Measurements from ENCODE around the gene CRTAC1.
A peak's percentile ranks its signal among the peaks of the same experiment; 100 is the strongest.

The CRTAC1 gene

DNA sequence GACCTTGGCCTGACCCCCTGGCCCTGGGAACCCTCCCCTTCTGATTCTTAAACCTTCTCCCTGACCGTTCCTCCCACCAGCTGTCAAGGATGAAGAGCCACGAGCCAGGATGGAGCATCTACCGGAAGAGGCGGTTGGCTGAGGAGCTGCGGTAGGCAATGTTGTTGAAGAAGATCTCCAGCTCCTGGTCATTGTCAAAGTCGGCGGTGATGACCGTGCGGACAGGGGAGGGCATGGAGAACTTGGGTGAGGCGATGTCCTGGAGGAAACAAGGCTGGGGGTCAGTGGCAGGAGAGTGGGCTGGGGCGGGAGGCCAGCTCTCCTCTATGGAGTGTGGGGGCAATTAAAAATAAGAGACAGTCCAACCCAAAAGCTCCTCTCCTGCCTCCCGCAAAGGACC, 129.0 kb downstream of the CRTAC1 start:
- Mint-ChIP-seq H3K27me3 (peaks cover 25% of the 10 kb centered on the region), H3K9me3 (no peaks in the 10 kb centered on the region), H3K27ac (no peak overlapping the region), H3K4me3 (no peak overlapping the region), H3K4me1 (no peaks in the 10 kb centered on the region), H3K36me3 (no peaks in the 10 kb centered on the region)
- CTCF ChIA-PET = interaction anchor here (1.2 to 2.3 kb wide), 3 partner anchors 13 to 140 kb away, joined by 3 to 9 read pairs (median 3); no protein-coding TSS in a partner anchor
- no peak for DNase-seq

DNA sequence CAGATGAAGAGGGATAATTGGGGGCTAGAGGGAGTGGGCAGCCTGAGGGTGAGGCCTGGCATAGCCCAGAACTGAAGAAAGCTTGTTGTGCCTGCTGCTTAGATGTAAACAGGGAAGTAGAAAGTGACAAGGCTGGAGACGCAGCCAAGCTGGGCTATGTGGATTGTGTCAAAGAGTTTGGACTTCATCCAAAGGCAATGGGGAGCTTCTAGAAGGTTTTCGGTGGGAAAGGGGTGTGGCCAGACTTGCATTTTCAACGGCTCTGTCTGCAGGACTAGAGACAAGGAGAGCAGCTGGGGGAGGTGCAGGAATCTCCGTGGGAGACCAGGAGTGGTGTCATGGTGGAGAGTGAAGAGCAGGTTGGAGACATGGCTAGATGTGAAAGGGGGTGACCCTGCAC, 132.0 kb downstream of the CRTAC1 start:
- H3K4me1 Mint-ChIP-seq = no peaks in the 10 kb centered on the region
- H3K36me3 Mint-ChIP-seq = no peaks in the 10 kb centered on the region
- H3K27ac Mint-ChIP-seq = no peak overlapping the region
- peaks cover 21% of the 10 kb centered on the region for H3K27me3 Mint-ChIP-seq
- H3K4me3 Mint-ChIP-seq = no peak overlapping the region
- no peak for DNase-seq
- H3K9me3 Mint-ChIP-seq = no peaks in the 10 kb centered on the region
- CTCF ChIA-PET = interaction anchor here (1.6 kb wide), 1 partner anchor 147 kb away, joined by 3 read pairs; no protein-coding TSS in a partner anchor

DNA sequence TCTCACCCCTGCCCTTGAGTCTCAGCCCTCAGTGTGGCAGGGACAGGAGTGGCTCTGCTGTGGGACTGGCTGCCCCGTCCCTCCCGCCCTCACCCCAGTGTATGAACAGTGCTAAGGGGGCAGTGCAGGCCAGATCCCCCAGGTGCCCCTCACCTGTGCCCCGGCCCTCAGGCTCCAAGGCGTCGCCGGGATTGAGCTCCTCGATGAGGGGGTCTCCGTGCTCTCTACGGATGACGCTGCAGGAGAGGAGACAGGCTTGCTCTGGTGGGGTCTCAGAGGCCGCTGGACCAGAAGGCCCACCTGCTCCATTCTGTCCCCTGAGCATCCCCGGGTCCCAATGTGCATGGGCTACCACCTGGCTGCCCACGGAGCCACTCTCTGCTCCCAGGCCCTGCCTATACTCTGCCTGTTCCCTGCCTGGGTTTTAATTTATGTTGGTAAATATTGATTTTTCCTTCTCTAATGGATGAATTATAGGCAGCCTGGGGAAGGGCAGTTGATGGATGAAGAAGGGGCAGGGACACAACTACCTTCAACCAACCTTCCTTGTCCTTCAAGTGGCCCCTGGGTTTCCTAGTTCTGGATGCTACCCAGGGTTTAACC, 133.6 kb downstream of the CRTAC1 start:
- H3K27me3 Mint-ChIP-seq = peaks cover 22% of the 10 kb centered on the region
- CTCF ChIA-PET = no interaction called here
- H3K27ac Mint-ChIP-seq = no peak overlapping the region
- DNase-seq = no peak
- H3K36me3 Mint-ChIP-seq = no peaks in the 10 kb centered on the region
- no peaks in the 10 kb centered on the region for H3K9me3 Mint-ChIP-seq
- no peak overlapping the region for H3K4me3 Mint-ChIP-seq
- no peaks in the 10 kb centered on the region for H3K4me1 Mint-ChIP-seq

DNA sequence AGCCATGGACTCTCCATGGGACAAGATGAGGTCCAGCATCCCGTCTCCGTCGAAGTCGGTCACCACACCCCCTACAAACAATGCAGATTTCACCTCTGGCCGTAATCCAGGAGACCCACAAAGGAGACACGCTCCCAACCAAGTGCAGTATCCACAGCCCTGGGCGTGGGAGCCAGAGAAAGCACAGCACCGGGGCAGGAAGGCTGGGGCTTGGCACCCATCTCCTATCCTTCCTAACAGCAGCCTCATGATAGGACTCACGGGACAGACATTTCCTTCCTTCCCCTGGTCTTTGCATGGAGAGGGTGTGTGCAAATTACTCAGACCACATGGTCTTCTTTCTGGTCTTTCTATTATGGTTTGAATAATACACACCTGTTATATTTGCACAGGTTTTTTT, 134.5 kb downstream of the CRTAC1 start:
- Mint-ChIP-seq H3K36me3 (no peaks in the 10 kb centered on the region), H3K27me3 (peaks cover 25% of the 10 kb centered on the region), H3K9me3 (no peaks in the 10 kb centered on the region), H3K4me1 (no peaks in the 10 kb centered on the region), H3K4me3 (no peak overlapping the region), H3K27ac (no peak overlapping the region)
- CTCF ChIA-PET = no interaction called here
- no peak for DNase-seq

DNA sequence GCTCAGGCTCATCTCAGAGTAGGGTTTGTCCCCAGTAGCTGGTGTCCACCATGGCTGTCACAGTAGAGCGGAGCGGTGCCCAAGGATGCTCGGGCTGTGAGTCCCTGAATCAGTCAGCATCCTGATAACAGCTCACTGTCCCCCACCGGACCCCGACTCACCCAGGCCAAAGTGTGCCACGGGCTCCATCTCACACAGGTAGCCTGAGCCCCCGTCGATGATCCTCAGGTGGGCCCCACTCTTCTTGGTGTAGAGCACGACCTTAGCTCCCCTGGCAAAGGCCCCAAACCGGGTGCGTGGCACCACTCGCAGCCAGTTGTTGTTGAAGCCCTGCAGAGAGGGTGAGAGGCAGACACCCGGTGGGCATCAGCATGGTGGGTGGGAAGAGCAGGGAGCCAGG, 135.3 kb downstream of the CRTAC1 start:
- DNase-seq = no peak
- H3K9me3 Mint-ChIP-seq = no peaks in the 10 kb centered on the region
- H3K27ac Mint-ChIP-seq = no peak overlapping the region
- no peaks in the 10 kb centered on the region for H3K4me1 Mint-ChIP-seq
- H3K36me3 Mint-ChIP-seq = no peaks in the 10 kb centered on the region
- CTCF ChIA-PET = no interaction called here
- H3K27me3 Mint-ChIP-seq = peaks cover 31% of the 10 kb centered on the region
- no peak overlapping the region for H3K4me3 Mint-ChIP-seq

DNA sequence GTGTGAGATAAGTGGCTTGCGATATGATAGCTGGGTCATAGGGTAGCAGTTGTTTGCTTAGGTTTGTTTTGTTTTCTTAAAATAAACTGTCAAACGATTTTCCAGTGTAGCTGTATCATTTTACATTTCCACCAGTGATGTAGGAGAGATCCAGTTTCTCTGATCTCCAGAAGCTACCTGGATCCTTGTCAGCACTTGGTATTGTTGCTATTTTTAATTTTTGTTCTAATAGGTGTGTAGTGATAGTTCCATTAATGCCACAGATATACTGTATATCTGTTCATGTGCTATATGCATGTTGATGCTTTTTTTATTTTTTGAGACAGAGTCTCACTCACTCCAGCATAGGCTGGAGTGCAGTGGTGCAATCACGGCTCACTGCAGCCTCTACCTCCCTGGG, 136.3 kb downstream of the CRTAC1 start:
- no peak for DNase-seq
- Mint-ChIP-seq H3K4me3 (no peak overlapping the region), H3K9me3 (no peaks in the 10 kb centered on the region), H3K4me1 (no peaks in the 10 kb centered on the region), H3K27me3 (peaks cover 29% of the 10 kb centered on the region), H3K36me3 (no peaks in the 10 kb centered on the region), H3K27ac (no peak overlapping the region)
- CTCF ChIA-PET = interaction anchor here (1.1 kb wide), 1 partner anchor 21 kb away, joined by 5 read pairs; no protein-coding TSS in a partner anchor

DNA sequence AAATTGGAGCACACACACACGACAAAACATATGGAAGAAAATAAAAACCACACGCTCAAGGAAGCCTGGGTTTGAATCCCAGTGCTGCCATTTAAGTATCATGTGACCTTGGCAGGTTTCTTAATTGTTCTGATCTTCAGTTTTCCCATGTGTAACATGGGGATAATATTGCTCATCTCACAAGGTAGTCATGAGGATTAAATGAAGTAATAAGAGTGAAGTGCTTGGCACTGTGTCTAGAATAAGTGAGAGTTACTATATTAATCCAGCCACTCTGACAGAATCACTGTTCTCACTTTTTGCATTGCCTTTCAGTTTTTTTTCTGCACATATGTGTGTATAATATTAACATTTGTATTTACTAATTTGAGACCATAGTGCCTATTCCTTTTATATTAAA, 137.5 kb downstream of the CRTAC1 start:
- H3K4me3 Mint-ChIP-seq = no peak overlapping the region
- H3K27me3 Mint-ChIP-seq = peaks cover 33% of the 10 kb centered on the region
- no peaks in the 10 kb centered on the region for H3K36me3 Mint-ChIP-seq
- H3K27ac Mint-ChIP-seq = no peak overlapping the region
- DNase-seq = no peak
- H3K4me1 Mint-ChIP-seq = no peaks in the 10 kb centered on the region
- CTCF ChIA-PET = interaction anchor here (0.5 kb wide), 1 partner anchor 218 kb away, joined by 3 read pairs; no protein-coding TSS in a partner anchor
- H3K9me3 Mint-ChIP-seq = no peaks in the 10 kb centered on the region

DNA sequence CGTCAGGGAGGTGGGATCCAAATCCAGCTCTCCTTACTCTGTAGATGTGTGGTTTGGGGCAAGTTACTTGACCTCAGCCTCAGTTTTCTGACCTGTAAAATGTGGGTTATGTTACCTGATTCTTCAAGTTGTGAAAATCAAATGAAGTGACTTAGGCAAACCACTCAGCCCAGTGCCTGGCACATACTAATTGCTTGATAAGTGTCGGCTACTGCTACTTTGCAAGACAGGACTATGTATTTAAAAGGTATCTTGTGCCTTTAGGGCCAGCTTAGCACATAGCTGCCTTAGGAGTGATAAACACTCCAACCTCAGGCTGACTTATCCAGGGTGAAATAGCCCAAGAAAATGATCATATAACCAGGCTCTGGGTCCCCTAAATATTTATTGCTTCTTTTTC, 137.9 kb downstream of the CRTAC1 start:
- Mint-ChIP-seq H3K36me3 (no peaks in the 10 kb centered on the region), H3K27ac (no peak overlapping the region), H3K27me3 (peaks cover 36% of the 10 kb centered on the region), H3K4me1 (no peaks in the 10 kb centered on the region), H3K4me3 (no peak overlapping the region), H3K9me3 (no peaks in the 10 kb centered on the region)
- CTCF ChIA-PET = interaction anchor here (0.5 kb wide), 1 partner anchor 218 kb away, joined by 3 read pairs; no protein-coding TSS in a partner anchor
- no peak for DNase-seq

DNA sequence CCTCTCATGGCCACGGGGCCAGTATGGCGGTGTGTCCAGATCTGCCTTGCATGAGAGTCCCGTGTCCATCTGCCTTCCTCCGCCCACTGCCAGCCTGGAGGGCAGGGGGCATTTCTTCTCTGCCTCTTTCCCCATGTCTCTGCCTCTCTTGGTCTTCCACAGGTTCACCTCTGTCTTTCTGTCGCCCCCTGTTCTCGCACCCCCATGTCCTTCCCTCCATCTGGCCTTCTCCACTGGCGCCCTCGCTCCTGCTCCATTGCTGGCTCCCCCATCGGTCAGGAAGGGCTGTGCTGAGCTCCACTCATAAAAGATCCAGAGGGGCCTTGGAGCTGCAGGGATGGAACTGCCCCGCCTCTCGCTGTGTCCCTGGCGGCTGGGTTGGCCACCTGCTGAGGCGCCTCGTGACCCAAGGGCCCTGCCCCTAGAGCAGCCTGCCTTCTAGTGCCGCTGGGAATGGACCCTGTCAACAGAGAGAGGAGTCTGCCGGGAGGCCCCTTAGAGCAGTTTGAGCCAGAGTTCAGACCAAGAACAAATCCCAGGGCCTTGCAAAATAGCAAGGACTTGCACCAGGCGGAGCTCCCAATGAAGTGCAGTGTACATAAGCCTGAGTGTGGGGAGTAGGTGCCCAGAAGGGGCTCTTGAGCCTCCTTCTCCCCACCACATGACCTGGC, 138.8 kb downstream of the CRTAC1 start:
- Mint-ChIP-seq H3K4me1 (no peaks in the 10 kb centered on the region), H3K27ac (peak overlapping the region; percentile 51), H3K27me3 (peaks cover 36% of the 10 kb centered on the region), H3K9me3 (no peaks in the 10 kb centered on the region), H3K36me3 (no peaks in the 10 kb centered on the region), H3K4me3 (no peak overlapping the region)
- CTCF ChIA-PET = interaction anchor here (0.6 kb wide), 1 partner anchor 132 kb away, joined by 3 read pairs; no protein-coding TSS in a partner anchor
- DNase-seq = no peak

DNA sequence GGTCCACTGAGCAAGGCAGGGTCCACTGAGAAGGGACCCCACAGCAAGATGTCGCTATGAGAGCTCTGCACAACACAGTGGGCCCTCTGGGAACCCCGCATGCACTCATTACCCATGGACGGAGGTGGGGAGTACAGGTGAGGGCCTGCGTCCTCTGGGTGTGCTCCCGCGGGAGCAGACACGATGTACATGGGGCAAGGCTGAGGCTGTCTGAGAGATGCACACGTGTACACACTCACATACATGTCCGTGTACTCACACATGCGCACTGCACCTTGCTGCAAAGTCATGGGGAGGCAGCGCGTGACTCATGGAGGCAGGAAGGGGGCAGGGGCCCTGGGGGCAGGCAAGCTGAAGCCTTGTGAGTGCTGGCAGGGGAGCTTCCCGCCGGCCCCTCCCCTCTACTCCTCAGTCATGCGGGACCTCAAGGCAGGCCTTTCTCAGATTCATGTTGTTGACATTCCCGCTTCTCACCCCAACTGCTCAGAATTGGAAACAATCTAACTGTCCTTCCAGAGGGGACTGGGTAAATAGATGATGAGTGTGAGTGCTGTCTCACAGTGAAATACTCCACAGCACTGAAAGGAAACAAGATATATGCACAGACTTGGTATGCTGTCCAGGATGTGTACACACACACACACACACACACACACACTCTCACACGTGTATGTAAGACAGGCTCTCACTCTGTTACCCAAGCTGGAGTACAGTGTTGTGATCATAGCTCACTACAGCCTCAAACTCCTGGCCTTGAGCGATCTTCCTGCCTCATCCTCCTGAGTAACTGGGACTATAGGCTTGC, 140.8 kb downstream of the CRTAC1 start:
- Mint-ChIP-seq H3K4me1 (no peaks in the 10 kb centered on the region), H3K36me3 (no peaks in the 10 kb centered on the region), H3K27me3 (peaks cover 28% of the 10 kb centered on the region), H3K27ac (no peak overlapping the region), H3K9me3 (no peaks in the 10 kb centered on the region), H3K4me3 (no peak overlapping the region)
- CTCF ChIA-PET = interaction anchor here (0.7 to 0.9 kb wide), 3 partner anchors 13 to 188 kb away, joined by 3 to 4 read pairs (median 3); no protein-coding TSS in a partner anchor
- DNase-seq = no peak

DNA sequence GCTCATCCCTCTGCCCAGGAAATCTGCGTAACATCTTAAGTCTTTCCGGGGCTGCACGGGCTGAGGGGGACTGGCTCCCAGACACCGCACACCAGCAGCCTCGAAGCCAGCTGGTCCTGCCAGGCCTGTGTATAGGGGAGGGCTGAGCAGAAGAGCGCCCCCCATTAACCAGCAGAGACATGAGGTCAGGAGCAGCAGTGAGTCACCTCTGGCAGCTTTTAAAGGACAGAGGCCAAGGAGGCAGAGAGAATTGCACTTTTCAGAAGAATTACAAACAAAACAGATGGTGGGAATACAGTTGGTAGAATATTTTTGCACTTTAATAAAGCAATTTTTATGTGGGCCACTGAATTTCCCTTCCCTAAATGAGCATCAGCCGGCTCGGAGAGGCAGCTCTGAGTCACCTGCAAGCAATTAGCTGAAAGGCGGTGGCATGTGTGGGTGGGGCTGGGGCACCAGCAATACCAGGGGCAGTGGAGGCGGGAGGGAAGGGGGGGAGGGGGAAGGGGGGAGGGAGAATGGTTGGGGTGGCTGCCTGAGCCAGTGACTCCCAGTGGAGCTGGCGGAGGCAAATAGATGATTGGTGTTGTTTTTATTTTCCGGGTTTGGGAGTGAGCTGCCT, 141.7 kb downstream of the CRTAC1 start:
- no peaks in the 10 kb centered on the region for H3K4me1 Mint-ChIP-seq

DNA sequence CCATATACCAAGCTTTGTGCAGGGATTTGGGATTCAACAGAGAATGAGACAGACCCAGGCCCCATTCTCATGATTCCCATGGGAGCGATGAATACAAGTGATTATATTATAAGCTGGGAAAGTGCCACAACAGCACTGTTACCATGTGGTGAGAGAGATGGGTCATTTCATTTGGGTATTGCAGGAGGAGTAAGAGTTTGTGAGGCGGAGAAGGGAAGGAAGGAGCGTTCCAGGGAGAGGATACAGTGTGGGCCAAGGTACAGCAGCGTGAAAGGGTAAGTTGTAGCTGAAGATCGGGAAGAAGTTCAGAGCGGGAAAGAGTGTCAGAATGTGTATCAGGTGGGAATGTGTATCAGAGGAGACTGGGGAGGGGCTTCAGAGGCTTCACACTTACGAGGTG, 142.3 kb downstream of the CRTAC1 start:
- Mint-ChIP-seq H3K9me3 (no peaks in the 10 kb centered on the region), H3K36me3 (no peaks in the 10 kb centered on the region), H3K27ac (no peak overlapping the region), H3K27me3 (peaks cover 33% of the 10 kb centered on the region), H3K4me3 (no peak overlapping the region), H3K4me1 (no peaks in the 10 kb centered on the region)
- CTCF ChIA-PET = no interaction called here
- no peak for DNase-seq

More for the DNA sequence above, 141.7 kb downstream of the CRTAC1 start:
- CTCF ChIA-PET = interaction anchor here (0.7 kb wide), 1 partner anchor 12 kb away, joined by 3 read pairs; no protein-coding TSS in a partner anchor
- DNase-seq = no peak
- H3K27ac Mint-ChIP-seq = no peak overlapping the region
- no peak overlapping the region for H3K4me3 Mint-ChIP-seq
- H3K9me3 Mint-ChIP-seq = no peaks in the 10 kb centered on the region
- H3K27me3 Mint-ChIP-seq = peaks cover 33% of the 10 kb centered on the region
- no peaks in the 10 kb centered on the region for H3K36me3 Mint-ChIP-seq

DNA sequence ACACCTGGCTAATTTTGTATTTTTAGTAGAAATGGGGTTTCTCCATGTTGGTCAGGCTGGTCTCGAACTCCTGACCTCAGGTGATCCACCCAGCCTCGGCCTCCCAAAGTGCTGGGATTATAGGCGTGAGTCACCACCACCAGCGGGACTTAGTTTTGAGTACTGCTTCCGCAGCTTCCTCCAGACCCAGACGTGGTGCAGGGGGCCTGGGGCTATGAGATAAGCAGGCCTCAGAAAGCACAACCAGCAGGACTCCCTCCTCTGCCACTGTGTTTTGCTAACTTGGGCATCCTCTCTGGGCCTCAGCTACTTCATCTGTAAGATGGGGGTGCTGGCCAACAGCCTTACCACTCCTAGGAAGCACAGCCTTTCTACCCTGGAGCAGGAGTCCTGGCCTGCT, 143.0 kb downstream of the CRTAC1 start:
- Mint-ChIP-seq H3K36me3 (no peaks in the 10 kb centered on the region), H3K27me3 (peaks cover 41% of the 10 kb centered on the region), H3K4me3 (no peak overlapping the region), H3K4me1 (no peaks in the 10 kb centered on the region), H3K27ac (no peak overlapping the region), H3K9me3 (no peaks in the 10 kb centered on the region)
- CTCF ChIA-PET = no interaction called here
- DNase-seq = no peak

DNA sequence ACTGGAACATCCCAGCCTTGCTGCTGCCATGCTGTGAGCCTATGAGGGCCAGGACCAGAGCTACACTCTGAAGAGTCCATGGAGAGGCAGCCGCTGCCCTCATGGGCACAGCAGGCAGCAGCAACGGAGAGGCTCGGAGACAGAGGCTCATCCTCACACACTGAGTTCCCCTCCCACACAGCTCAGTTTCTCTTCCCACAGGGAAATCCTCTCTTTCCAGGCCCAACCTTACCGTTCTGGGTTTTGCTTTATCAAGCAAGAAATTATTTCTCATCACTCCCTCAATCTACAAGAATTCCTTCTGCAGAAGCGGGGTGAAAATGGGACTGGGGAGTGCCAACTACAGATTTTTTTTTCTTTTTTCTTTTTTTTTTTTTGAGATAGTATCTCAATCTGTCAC, 144.1 kb downstream of the CRTAC1 start:
- Mint-ChIP-seq H3K4me1 (no peaks in the 10 kb centered on the region), H3K4me3 (no peak overlapping the region), H3K27ac (no peak overlapping the region), H3K27me3 (peaks cover 41% of the 10 kb centered on the region), H3K36me3 (no peaks in the 10 kb centered on the region), H3K9me3 (no peaks in the 10 kb centered on the region)
- no peak for DNase-seq
- CTCF ChIA-PET = interaction anchor here (0.7 kb wide), 1 partner anchor 17 kb away, joined by 3 read pairs; no protein-coding TSS in a partner anchor
